ENCODE results near the gene NPAS1. TPM values are rescaled to one million over a fixed set of nuclear protein-coding genes. Genes with fewer than 3 reads are reported as not detected.

NPAS1 gene
- polyA plus RNA-seq, 1 donor from 2014 or later = not detected

DNA sequence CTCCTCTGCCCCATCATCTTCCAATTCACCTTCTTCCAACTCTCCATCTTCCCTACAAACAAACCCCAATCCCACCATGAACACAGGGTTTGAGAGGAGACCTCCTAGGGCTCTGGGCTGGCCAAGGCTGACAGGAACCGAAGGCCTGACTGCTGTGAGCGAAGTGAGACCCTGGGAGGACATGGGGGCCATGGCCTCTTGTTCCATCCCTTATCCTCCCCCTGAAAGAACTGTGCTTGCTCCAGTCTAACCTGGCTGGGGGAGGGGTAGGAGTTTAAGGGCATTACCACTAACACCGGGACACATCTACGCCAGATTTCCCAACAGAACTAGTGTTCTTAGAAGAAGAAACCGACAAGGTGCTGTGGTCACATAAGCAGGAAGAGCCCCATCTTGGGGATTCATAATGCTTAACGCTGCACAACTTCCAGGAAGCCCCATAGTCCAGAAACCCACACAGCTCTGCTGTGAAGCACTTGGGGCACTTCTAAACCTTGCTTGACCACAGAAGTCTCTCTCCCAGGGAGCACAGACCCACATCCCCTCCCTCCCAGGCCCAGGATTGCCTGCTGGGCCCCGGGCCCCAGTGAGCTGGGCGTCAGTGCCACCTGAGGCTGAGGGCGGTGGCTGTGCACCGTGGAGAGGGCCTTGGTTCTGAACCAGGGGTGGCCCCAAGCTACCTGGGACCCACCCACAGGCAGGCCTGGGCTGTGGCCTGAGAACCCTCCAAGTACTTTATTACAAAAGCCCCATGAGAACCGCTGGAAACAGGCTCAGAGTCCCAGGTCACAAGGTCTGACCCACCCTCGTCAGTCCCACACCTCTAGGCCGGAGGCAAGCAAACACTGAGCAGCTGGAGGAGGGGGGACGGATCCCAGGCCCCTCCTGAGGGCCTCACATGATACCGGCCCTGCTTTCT lies 75.2 kb downstream of the NPAS1 start:
- H3F3A ChIP-seq (ENCODE audit: insufficient read depth, low read length, poor library complexity, severe bottlenecking) = no peaks in the 10 kb centered on the region
- H2AFZ ChIP-seq (ENCODE audit: low read depth, low read length) = no peak overlapping the region
- no peak overlapping the region for H3K4me3 ChIP-seq (ENCODE audit: low read length)
- no peaks in the 10 kb centered on the region for H3K9me3 ChIP-seq (ENCODE audit: low read length)
- no peaks in the 10 kb centered on the region for H3K9me2 ChIP-seq (ENCODE audit: insufficient read depth, low read length)
- no peak overlapping the region for H3K9ac ChIP-seq (ENCODE audit: low read length)
- H4K20me1 ChIP-seq (ENCODE audit: insufficient read depth) = no peaks in the 10 kb centered on the region
- no peak overlapping the region for H3K4me2 ChIP-seq (ENCODE audit: low read length)
- H3K79me2 ChIP-seq (replicated peaks; ENCODE audit: insufficient read depth, low read length) = peaks cover 31% of the 10 kb centered on the region
- no peaks in the 10 kb centered on the region for H3K27me3 ChIP-seq (ENCODE audit: insufficient read depth, low read depth, low read length)
- no peaks in the 10 kb centered on the region for H3K36me3 ChIP-seq (ENCODE audit: insufficient read depth, low read length)
- TF ChIP-seq, protein P1, sequence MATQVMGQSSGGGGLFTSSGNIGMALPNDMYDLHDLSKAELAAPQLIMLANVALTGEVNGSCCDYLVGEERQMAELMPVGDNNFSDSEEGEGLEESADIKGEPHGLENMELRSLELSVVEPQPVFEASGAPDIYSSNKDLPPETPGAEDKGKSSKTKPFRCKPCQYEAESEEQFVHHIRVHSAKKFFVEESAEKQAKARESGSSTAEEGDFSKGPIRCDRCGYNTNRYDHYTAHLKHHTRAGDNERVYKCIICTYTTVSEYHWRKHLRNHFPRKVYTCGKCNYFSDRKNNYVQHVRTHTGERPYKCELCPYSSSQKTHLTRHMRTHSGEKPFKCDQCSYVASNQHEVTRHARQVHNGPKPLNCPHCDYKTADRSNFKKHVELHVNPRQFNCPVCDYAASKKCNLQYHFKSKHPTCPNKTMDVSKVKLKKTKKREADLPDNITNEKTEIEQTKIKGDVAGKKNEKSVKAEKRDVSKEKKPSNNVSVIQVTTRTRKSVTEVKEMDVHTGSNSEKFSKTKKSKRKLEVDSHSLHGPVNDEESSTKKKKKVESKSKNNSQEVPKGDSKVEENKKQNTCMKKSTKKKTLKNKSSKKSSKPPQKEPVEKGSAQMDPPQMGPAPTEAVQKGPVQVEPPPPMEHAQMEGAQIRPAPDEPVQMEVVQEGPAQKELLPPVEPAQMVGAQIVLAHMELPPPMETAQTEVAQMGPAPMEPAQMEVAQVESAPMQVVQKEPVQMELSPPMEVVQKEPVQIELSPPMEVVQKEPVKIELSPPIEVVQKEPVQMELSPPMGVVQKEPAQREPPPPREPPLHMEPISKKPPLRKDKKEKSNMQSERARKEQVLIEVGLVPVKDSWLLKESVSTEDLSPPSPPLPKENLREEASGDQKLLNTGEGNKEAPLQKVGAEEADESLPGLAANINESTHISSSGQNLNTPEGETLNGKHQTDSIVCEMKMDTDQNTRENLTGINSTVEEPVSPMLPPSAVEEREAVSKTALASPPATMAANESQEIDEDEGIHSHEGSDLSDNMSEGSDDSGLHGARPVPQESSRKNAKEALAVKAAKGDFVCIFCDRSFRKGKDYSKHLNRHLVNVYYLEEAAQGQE (IDR thresholded peaks at IDR 0.05; ENCODE audit: borderline replicate concordance) = no peak
- TF ChIP-seq SMC3 (conservative IDR thresholded peaks at IDR 0.05; ENCODE audit: poor library complexity) (no peak), EP300 (conservative IDR thresholded peaks at IDR 0.05; ENCODE audit: poor library complexity, severe bottlenecking) (no peak), EZH2 (IDR thresholded peaks at IDR 0.05; ENCODE audit: borderline replicate concordance, insufficient read depth, low read length, poor library complexity, severe bottlenecking) (no peak), TAF1 (IDR thresholded peaks at IDR 0.05; ENCODE audit: low read depth) (no peak), RAD21 (conservative IDR thresholded peaks at IDR 0.05) (no peak), POLR2AphosphoS5 (IDR thresholded peaks at IDR 0.05) (no peak), MXI1 (conservative IDR thresholded peaks at IDR 0.05; ENCODE audit: poor library complexity, severe bottlenecking) (no peak)
- TF ChIP-seq, protein P2, sequence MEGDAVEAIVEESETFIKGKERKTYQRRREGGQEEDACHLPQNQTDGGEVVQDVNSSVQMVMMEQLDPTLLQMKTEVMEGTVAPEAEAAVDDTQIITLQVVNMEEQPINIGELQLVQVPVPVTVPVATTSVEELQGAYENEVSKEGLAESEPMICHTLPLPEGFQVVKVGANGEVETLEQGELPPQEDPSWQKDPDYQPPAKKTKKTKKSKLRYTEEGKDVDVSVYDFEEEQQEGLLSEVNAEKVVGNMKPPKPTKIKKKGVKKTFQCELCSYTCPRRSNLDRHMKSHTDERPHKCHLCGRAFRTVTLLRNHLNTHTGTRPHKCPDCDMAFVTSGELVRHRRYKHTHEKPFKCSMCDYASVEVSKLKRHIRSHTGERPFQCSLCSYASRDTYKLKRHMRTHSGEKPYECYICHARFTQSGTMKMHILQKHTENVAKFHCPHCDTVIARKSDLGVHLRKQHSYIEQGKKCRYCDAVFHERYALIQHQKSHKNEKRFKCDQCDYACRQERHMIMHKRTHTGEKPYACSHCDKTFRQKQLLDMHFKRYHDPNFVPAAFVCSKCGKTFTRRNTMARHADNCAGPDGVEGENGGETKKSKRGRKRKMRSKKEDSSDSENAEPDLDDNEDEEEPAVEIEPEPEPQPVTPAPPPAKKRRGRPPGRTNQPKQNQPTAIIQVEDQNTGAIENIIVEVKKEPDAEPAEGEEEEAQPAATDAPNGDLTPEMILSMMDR (IDR thresholded peaks at IDR 0.05; ENCODE audit: poor library complexity, severe bottlenecking) = no peak
- no peak overlapping the region for H3K27ac ChIP-seq (ENCODE audit: low read length)

Other genes starting within 250 kb of the NPAS1 start
- gene SLC1A5, start 231.2 kb upstream of the NPAS1 start, polyA plus RNA-seq = 1.1 and 1.8 TPM in 2 replicates
- gene AP2S1, start 169.0 kb upstream of the NPAS1 start, polyA plus RNA-seq = 167 and 172 TPM in 2 replicates
- 29.5 and 32.7 TPM in 2 replicates for gene ARHGAP35, start 158.8 kb upstream of the NPAS1 start, polyA plus RNA-seq
- 181 and 189 TPM in 2 replicates for gene TMEM160, start 28.8 kb downstream of the NPAS1 start, polyA plus RNA-seq
- 5.1 and 5.4 TPM in 2 replicates for gene ZC3H4, start 93.9 kb downstream of the NPAS1 start, polyA plus RNA-seq
- gene SAE1, start 111.0 kb downstream of the NPAS1 start, polyA plus RNA-seq = 177 and 178 TPM in 2 replicates
- 15.6 and 20.1 TPM in 2 replicates for gene BBC3, start 211.4 kb downstream of the NPAS1 start, polyA plus RNA-seq
- gene CCDC9, start 236.7 kb downstream of the NPAS1 start, polyA plus RNA-seq = 2.1 and 5.3 TPM in 2 replicates

All from neural cell (in vitro differentiated cells).